ENCODE data around the gene ZNF561. TPM values are rescaled to one million over a fixed set of nuclear protein-coding genes. Genes with fewer than 3 reads are reported as not detected.

Gene ZNF561
- total and polyA plus RNA-seq, 2 donors (not counting 3 experiments of a cell fraction or from before 2014, with no cell fraction given): 22.8 to 44.9 TPM

DNA sequence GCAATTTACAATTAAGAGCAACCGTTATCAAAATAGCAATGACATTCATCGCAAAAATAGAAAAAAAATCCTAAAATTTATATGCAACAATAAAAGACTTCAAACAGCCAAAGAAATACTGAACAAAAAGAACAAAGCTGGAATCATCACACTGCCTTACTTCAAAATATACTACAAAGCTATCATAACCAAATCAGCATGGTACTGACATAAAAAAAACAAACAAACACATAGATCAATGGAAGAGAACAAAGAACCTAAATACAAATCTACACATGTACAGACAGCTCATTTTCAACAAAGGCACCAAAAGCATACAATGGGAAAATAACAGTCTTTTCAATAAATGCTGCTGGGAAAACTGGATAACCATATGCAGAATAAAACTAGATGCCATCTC lies 47.5 kb upstream of the ZNF561 start:
- no peaks in the 10 kb centered on the region for H3K4me1 ChIP-seq (ENCODE audit: control insufficient read depth, extremely low read depth, insufficient read depth, low read length)
- TF ChIP-seq JUN (IDR thresholded peaks at IDR 0.05; ENCODE audit: borderline replicate concordance, insufficient read depth, insufficient read length, low read depth) (no peak), GATA2 (IDR thresholded peaks at IDR 0.05; ENCODE audit: insufficient read depth, insufficient read length, low read depth, low read length) (no peak), POLR2A (IDR thresholded peaks at IDR 0.05; ENCODE audit: low read depth, low read length) (no peak), MYC (IDR thresholded peaks at IDR 0.05; ENCODE audit: low read depth, low read length) (no peak), POLR2AphosphoS5 (IDR thresholded peaks at IDR 0.05; ENCODE audit: insufficient read depth, low read depth, low read length) (no peak), EZH2 (IDR thresholded peaks at IDR 0.05; ENCODE audit: borderline replicate concordance, low read depth, low read length, severe bottlenecking) (no peak), FOS (IDR thresholded peaks at IDR 0.05; ENCODE audit: borderline replicate concordance, insufficient read depth, low read length) (no peak)
- TF ChIP-seq, protein P1, sequence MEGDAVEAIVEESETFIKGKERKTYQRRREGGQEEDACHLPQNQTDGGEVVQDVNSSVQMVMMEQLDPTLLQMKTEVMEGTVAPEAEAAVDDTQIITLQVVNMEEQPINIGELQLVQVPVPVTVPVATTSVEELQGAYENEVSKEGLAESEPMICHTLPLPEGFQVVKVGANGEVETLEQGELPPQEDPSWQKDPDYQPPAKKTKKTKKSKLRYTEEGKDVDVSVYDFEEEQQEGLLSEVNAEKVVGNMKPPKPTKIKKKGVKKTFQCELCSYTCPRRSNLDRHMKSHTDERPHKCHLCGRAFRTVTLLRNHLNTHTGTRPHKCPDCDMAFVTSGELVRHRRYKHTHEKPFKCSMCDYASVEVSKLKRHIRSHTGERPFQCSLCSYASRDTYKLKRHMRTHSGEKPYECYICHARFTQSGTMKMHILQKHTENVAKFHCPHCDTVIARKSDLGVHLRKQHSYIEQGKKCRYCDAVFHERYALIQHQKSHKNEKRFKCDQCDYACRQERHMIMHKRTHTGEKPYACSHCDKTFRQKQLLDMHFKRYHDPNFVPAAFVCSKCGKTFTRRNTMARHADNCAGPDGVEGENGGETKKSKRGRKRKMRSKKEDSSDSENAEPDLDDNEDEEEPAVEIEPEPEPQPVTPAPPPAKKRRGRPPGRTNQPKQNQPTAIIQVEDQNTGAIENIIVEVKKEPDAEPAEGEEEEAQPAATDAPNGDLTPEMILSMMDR (IDR thresholded peaks at IDR 0.05; ENCODE audit: extremely low read depth in 1 of 2, insufficient read depth in 1 of 2, low read depth in 1 of 2, low read length in 2 of 2): no peak
- TF ChIP-seq, protein P2, sequence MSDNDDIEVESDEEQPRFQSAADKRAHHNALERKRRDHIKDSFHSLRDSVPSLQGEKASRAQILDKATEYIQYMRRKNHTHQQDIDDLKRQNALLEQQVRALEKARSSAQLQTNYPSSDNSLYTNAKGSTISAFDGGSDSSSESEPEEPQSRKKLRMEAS (IDR thresholded peaks at IDR 0.05; ENCODE audit: insufficient read depth, insufficient read length): no peak
- peaks cover 99% of the 10 kb centered on the region for H3K79me2 ChIP-seq (ENCODE audit: control insufficient read depth, insufficient read depth, low read length)
- no peaks in the 10 kb centered on the region for H3K9me1 ChIP-seq (replicated peaks; ENCODE audit: control insufficient read depth, extremely low read depth, insufficient read depth, low read length)
- dilution Hi-C loops (cut with MboI; ENCODE audit: extremely low pct_ligation_motif_present, low sequenced_read_pairs): no loop called here
- CTCF ChIA-PET: interaction anchor here (1.0 kb wide), 1 partner anchor 10 kb away, joined by 3 read pairs; no protein-coding TSS in a partner anchor
- H4K20me1 ChIP-seq (replicated peaks; ENCODE audit: control insufficient read depth, extremely low read depth, insufficient read depth, low read length): peaks cover 3% of the 10 kb centered on the region
- no peak overlapping the region for H3K9ac ChIP-seq (replicated peaks; ENCODE audit: extremely low read depth, insufficient read depth, low read length)
- H3K36me3 ChIP-seq (ENCODE audit: control insufficient read depth in 2 of 2, extremely low read depth in 1 of 2, insufficient read depth in 2 of 2, low read length in 2 of 2): no peaks in the 10 kb centered on the region
- DNase-seq (ENCODE audit: low read depth, low spot score): no peak
- H2AFZ ChIP-seq (ENCODE audit: low read depth, low read length): no peak overlapping the region
- FAIRE-seq: no peak
- no peaks in the 10 kb centered on the region for H3K27me3 ChIP-seq (ENCODE audit: control insufficient read depth in 2 of 2, insufficient read depth in 2 of 2, low read length in 2 of 2)
- H3K27ac ChIP-seq (ENCODE audit: insufficient read depth, low read depth, low read length): no peak overlapping the region
- no peak overlapping the region for H3K4me3 ChIP-seq (replicated peaks in 1 of 3; ENCODE audit: insufficient read depth in 1 of 3, low read depth in 1 of 3, low read length in 3 of 3)
- intact Hi-C loops (cut with micrococcal nuclease): no loop called here
- no peak overlapping the region for H3K4me2 ChIP-seq (ENCODE audit: insufficient read depth, low read length)
- POLR2A ChIA-PET: no interaction called here
- BruUV-seq (replicated peaks): no TSS peak
- no peaks in the 10 kb centered on the region for H3K9me3 ChIP-seq (replicated peaks; ENCODE audit: control insufficient read depth, insufficient read depth, low read length)

All from endothelial cell of umbilical vein (primary cell).